HepG2 (cell line): ENCODE data around the gene LRP1B. TPM values are rescaled to one million over a fixed set of nuclear protein-coding genes. Genes with fewer than 3 reads are reported as not detected.

Experiments
- ATAC-seq: fragments of 200-7000 bp; cut with Tn5 transposase; 3 replicates; pipeline ENCODE4 v1.9.1; 2020; ENCODE audit warnings: mild to moderate bottlenecking, moderate library complexity
- BruUV-seq: library from RNA; stranded (reverse); fragments of 400-500 nt; replicated peaks from 2 replicates; lab custom pipeline; 2021; lab: Mats Ljungman, UMichigan
- CTCF ChIA-PET: fragments of 300-600 bp; formaldehyde crosslinking; extraction: SDS; loops from one replicate; lab custom pipeline; 2021; ENCODE audit warnings: low total read pairs, inconsistent platforms, low intra/inter-chr PET ratio; lab: Yijun Ruan, JAX
- POLR2A ChIA-PET: fragments of 350-600 bp; sonication (Branson Sonifier 250); formaldehyde crosslinking; loops from one replicate; lab custom pipeline; 2020; ENCODE audit warnings: antibody characterized with exemption, inconsistent platforms; lab: Yijun Ruan, JAX
- DNase-seq: peaks from one replicate; pipeline ENCODE4 v3.0.0-alpha.2; 2015; ENCODE audit warnings: low spot score
- FAIRE-seq: peaks from 3 replicates; lab custom pipeline; 2011; peaks lifted over from hg19 to GRCh38; lab: Jason Lieb, UNC
- H2AFZ ChIP-seq: one replicate; pipeline ENCODE4 v1.6.1; 2011; ENCODE audit warnings: low read length, inconsistent platforms
- H3K27ac ChIP-seq: fragments of 300-600 bp; 3 replicates; pipeline ENCODE4 v1.8.0; 2011; ENCODE audit warnings: mixed run types, mild to moderate bottlenecking, mixed read lengths, low read length, inconsistent platforms; ENCODE audit not compliant: insufficient read depth; ENCODE audit errors: extremely low read length
- H3K27me3 ChIP-seq, 2 experiments: fragments of 200-600 bp in 1 of 2; 2 replicates in 1 of 2; 3 replicates in 1 of 2; pipeline versions ENCODE4 v1.6.0 to v1.8.0; 2011; ENCODE audit warnings: low read length in 2 of 2, mild to moderate bottlenecking in 2 of 2, moderate library complexity in 2 of 2, inconsistent platforms in 1 of 2; ENCODE audit not compliant: insufficient read depth in 2 of 2, control insufficient read depth in 1 of 2
- H3K36me3 ChIP-seq, 2 experiments: fragments of 200-600 bp in 1 of 2; replicated peaks in 1 of 2; 2 replicates in 1 of 2; 3 replicates in 1 of 2; pipeline versions ENCODE4 v1.5.1 to v1.8.0; 2011; ENCODE audit warnings: low read length in 2 of 2, inconsistent platforms in 1 of 2; ENCODE audit not compliant: insufficient read depth in 2 of 2, control insufficient read depth in 1 of 2
- H3K4me1 ChIP-seq: 2 replicates; pipeline ENCODE4 v1.5.1; 2012; ENCODE audit warnings: low read length, inconsistent platforms; ENCODE audit not compliant: insufficient read depth
- H3K4me2 ChIP-seq: 2 replicates; pipeline ENCODE4 v1.6.0; 2011; ENCODE audit warnings: low read depth, low read length, inconsistent platforms
- H3K4me3 ChIP-seq, 3 experiments: fragments of 200-600 bp in 1 of 3; sonication (generic), shearing (Covaris generic) in 1 of 3; replicated peaks in 1 of 3; 2 replicates each; pipeline ENCODE4 v1.5.1; 2011 to 2016; ENCODE audit warnings: low read length in 3 of 3, inconsistent platforms in 2 of 3, low read depth in 2 of 3, mild to moderate bottlenecking in 2 of 3, control low read depth in 1 of 3, mixed read lengths in 1 of 3; ENCODE audit not compliant: insufficient read depth in 1 of 3
- H3K79me2 ChIP-seq: one replicate; pipeline ENCODE4 v1.6.1; 2011; ENCODE audit warnings: low read length, inconsistent platforms; ENCODE audit not compliant: insufficient read depth
- H3K9ac ChIP-seq: 2 replicates; pipeline ENCODE4 v1.6.0; 2011; ENCODE audit warnings: mild to moderate bottlenecking, low read depth, low read length, inconsistent platforms; ENCODE audit not compliant: insufficient read depth
- H3K9me3 ChIP-seq: 2 replicates; pipeline ENCODE4 v1.5.1; 2012; ENCODE audit warnings: mild to moderate bottlenecking, low read length
- H4K20me1 ChIP-seq: 2 replicates; pipeline ENCODE4 v1.6.0; 2011; ENCODE audit warnings: inconsistent platforms, mild to moderate bottlenecking, low read length, moderate library complexity; ENCODE audit not compliant: insufficient read depth
- BORCS8-MEF2B ChIP-seq: sonication (generic); formaldehyde crosslinking; IDR thresholded peaks from 2 replicates; pipeline ENCODE4 v1.8.0; 2022; ENCODE audit warnings: mild to moderate bottlenecking, missing genetic modification reagents
- JUND ChIP-seq: sonication (generic); formaldehyde crosslinking; IDR thresholded peaks from 2 replicates; pipeline ENCODE4 v1.8.0; 2022; ENCODE audit warnings: mild to moderate bottlenecking, missing genetic modification reagents
- MAFF ChIP-seq: IDR thresholded peaks from 2 replicates; pipeline ENCODE4 v1.6.1; 2011; ENCODE audit warnings: low read depth, low read length, improper control_type of control experiment
- NR1H2 ChIP-seq: sonication (generic); formaldehyde crosslinking; IDR thresholded peaks from 2 replicates; pipeline ENCODE4 v1.8.1; 2022; ENCODE audit warnings: low read depth, missing genetic modification reagents, borderline replicate concordance
- PAWR ChIP-seq: sonication (generic); formaldehyde crosslinking; IDR thresholded peaks from 2 replicates; pipeline ENCODE4 v1.4.0; 2020; ENCODE audit warnings: missing genetic modification reagents, mild to moderate bottlenecking, borderline replicate concordance
- PRDM10 ChIP-seq: sonication (generic); formaldehyde crosslinking; IDR thresholded peaks from 2 replicates; pipeline ENCODE4 v1.4.0; 2020; ENCODE audit warnings: low read depth, missing genetic modification reagents
- SMARCC2 ChIP-seq: fragments of 450-650 bp; IDR thresholded peaks from 2 replicates; pipeline ENCODE4 v1.6.1; 2017; ENCODE audit warnings: antibody characterized with exemption, mild to moderate bottlenecking
- TBX2 ChIP-seq: sonication (generic); formaldehyde crosslinking; IDR thresholded peaks from 2 replicates; pipeline ENCODE4 v1.5.0; 2020; ENCODE audit warnings: missing genetic modification reagents, mild to moderate bottlenecking, borderline replicate concordance
- TCF12 ChIP-seq, 2 experiments: fragments of 450-650 bp in 1 of 2; sonication (generic) in 1 of 2; formaldehyde crosslinking in 1 of 2; IDR thresholded peaks; 2 replicates each; pipeline versions ENCODE4 v1.6.1 to v1.8.0; 2017 to 2022; ENCODE audit warnings: antibody characterized with exemption in 1 of 2, mild to moderate bottlenecking in 1 of 2, missing genetic modification reagents in 1 of 2, moderate library complexity in 1 of 2
- U2AF2 ChIP-seq: fragments of 200-400 bp; formaldehyde crosslinking; IDR thresholded peaks from 2 replicates; pipeline ENCODE4 v1.6.1; 2017; ENCODE audit warnings: low read depth, mild to moderate bottlenecking, low read length
- ZBTB46 ChIP-seq: sonication (generic); formaldehyde crosslinking; IDR thresholded peaks from 2 replicates; pipeline ENCODE4 v1.4.0; 2020; ENCODE audit warnings: mild to moderate bottlenecking, missing genetic modification reagents, borderline replicate concordance
- ZNF503 ChIP-seq: sonication (generic); formaldehyde crosslinking; IDR thresholded peaks from 2 replicates; pipeline ENCODE4 v1.4.0; 2020; ENCODE audit warnings: missing genetic modification reagents
- ZNF598 ChIP-seq: sonication (generic); formaldehyde crosslinking; IDR thresholded peaks from 2 replicates; pipeline ENCODE4 v1.5.1; 2020; ENCODE audit warnings: mild to moderate bottlenecking, missing genetic modification reagents, borderline replicate concordance
- ZNF670 ChIP-seq: sonication (generic); formaldehyde crosslinking; IDR thresholded peaks from 2 replicates; pipeline ENCODE4 v1.8.0; 2022; ENCODE audit warnings: mild to moderate bottlenecking, missing genetic modification reagents, borderline replicate concordance
- ZSCAN29 ChIP-seq: sonication (generic); formaldehyde crosslinking; conservative IDR thresholded peaks from 2 replicates; pipeline ENCODE4 v1.4.0; 2020; ENCODE audit warnings: mild to moderate bottlenecking, missing genetic modification reagents
- WGBS: methylation state at CpG from one replicate; pipeline ENCODE4 v1.1.6; 2017; ENCODE audit warnings: low lambda C conversion rate; 5-methylcytosine and 5-hydroxymethylcytosine counted together
- in situ Hi-C: cut with HindIII; loops from 2 replicates; pipeline ENCODE4 v1.10.0; 2017; ENCODE audit warnings: low pct_unique_long_range_greater_than_20kb; ENCODE audit not compliant: extremely low pct_ligation_motif_present
- intact Hi-C: fragments of 100-400 bp; cut with micrococcal nuclease; formaldehyde crosslinking; loops from one replicate; pipeline ENCODE4 v1.10.0; 2022; ENCODE audit not compliant: unreplicated experiment
- polyA plus RNA-seq, 8 experiments: library from polyadenylated mRNA; depleted of rRNA in 3 of 8; stranded (reverse) in 7 of 8; unstranded in 1 of 8; fragments of >200 nt; fragmentation: Illumina TruSeq in 4 of 8; extraction: Trizol in 4 of 8; gene quantifications; 2 replicates each; pipeline versions ENCODE4 v1.2.1 to v1.2.3, GENCODE V29; 2011 to 2016; ENCODE audit warnings: low read depth in 4 of 8, missing spikeins in 1 of 8, mixed read lengths in 1 of 8; ENCODE audit not compliant: insufficient read depth in 1 of 8
- total RNA-seq, 5 experiments: library from RNA; depleted of rRNA; stranded (reverse); fragments of >200 nt; fragmentation: Illumina TruSeq; extraction: Trizol; gene quantifications; 2 replicates each; pipeline ENCODE4 v1.2.3, GENCODE V29; 2016; ENCODE audit warnings: low read depth in 1 of 5

LRP1B gene
- total and polyA plus RNA-seq, 2 of the 13 experiments (the other 11 are each of a cell fraction or from before 2014, with no cell fraction given): 0.04 TPM; not detected in 1

- Histone ChIP-seq H3K27me3 (no peaks in the 10 kb centered on the region), H3K79me2 (no peaks in the 10 kb centered on the region), H3K9me3 (no peaks in the 10 kb centered on the region)
- TF ChIP-seq MAFF: no peak
- no peak for TF ChIP-seq ZSCAN29 (CRISPR knock-in tag)
- no peak for TF ChIP-seq PAWR (CRISPR knock-in tag)
- no peak for TF ChIP-seq SMARCC2
- TF ChIP-seq JUND (CRISPR knock-in tag): no peak
- no peak for TF ChIP-seq NR1H2 (CRISPR knock-in tag)
- TF ChIP-seq U2AF2: no peak
- no peak for TF ChIP-seq TCF12 (IDR thresholded peaks at IDR 0.05)
- no peak for TF ChIP-seq TCF12 (CRISPR knock-in tag; IDR thresholded peaks at IDR 0.05)
- no peak for TF ChIP-seq TBX2 (CRISPR knock-in tag)
- TF ChIP-seq ZNF598 (CRISPR knock-in tag): no peak
- TF ChIP-seq PRDM10 (CRISPR knock-in tag): no peak
- no peak for TF ChIP-seq ZNF503 (CRISPR knock-in tag)
- TF ChIP-seq ZBTB46: no peak
- TF ChIP-seq BORCS8-MEF2B (CRISPR knock-in tag): no peak
- no peak for TF ChIP-seq ZNF670
- TF ChIP-seq, all 625 proteins: peak for 0
- DNase-seq (no peak), FAIRE-seq (no peak), ATAC-seq (no peak)
- ChIA-PET CTCF (no interaction called here), POLR2A (no interaction called here)
- intact Hi-C loops (no loop called here), in situ Hi-C loops (no loop called here)
- no peak overlapping the region for H3K4me2 ChIP-seq
- H3K4me1 ChIP-seq: no peaks in the 10 kb centered on the region
- no peaks in the 10 kb centered on the region for H3K36me3 ChIP-seq
- no peak overlapping the region for H3K9ac ChIP-seq
- H4K20me1 ChIP-seq: no peaks in the 10 kb centered on the region
- no TSS peak for BruUV-seq
- H3K27ac ChIP-seq: no peak overlapping the region
- no peak overlapping the region for H3K4me3 ChIP-seq
- H2AFZ ChIP-seq: no peak overlapping the region
- WGBS: 1% methylated on average over 2 of the region's 2 CpGs
These were observed 198.6 kb downstream of the LRP1B start for GRCh38 chr2:141932261-141932660.
